Fibroblast of villous mesenchyme (primary cell): ENCODE data around the gene PRSS23. TPM values are rescaled to one million over a fixed set of nuclear protein-coding genes. Genes with fewer than 3 reads are reported as not detected.
"Not testable (repeated sequence)": the region's sequence is repeated elsewhere in the genome, so short reads cannot be mapped to it uniquely, and the experiment has no call there.

ENCODE experiments used
- DNase-seq: peaks from one replicate; pipeline ENCODE4 v3.0.0-alpha.2; 2010; ENCODE audit warnings: low read depth
- H3K4me3 ChIP-seq: 2 replicates; pipeline ENCODE4 v1.5.1; 2011; ENCODE audit warnings: low read depth, mild to moderate bottlenecking, low read length
- total RNA-seq: library from RNA; depleted of rRNA; stranded (reverse); fragments of >200 nt; gene quantifications from 2 replicates; pipeline ENCODE4 v1.2.3, GENCODE V29; 2012
- TF ChIP-seq, protein P1 (sequence below): IDR thresholded peaks from 2 replicates; pipeline ENCODE4 v1.5.1; 2012; ENCODE audit warnings: low read depth, mild to moderate bottlenecking, low read length; ENCODE audit not compliant: insufficient read depth

The PRSS23 gene
- total RNA-seq, 1 donor = 136 TPM

DNA sequence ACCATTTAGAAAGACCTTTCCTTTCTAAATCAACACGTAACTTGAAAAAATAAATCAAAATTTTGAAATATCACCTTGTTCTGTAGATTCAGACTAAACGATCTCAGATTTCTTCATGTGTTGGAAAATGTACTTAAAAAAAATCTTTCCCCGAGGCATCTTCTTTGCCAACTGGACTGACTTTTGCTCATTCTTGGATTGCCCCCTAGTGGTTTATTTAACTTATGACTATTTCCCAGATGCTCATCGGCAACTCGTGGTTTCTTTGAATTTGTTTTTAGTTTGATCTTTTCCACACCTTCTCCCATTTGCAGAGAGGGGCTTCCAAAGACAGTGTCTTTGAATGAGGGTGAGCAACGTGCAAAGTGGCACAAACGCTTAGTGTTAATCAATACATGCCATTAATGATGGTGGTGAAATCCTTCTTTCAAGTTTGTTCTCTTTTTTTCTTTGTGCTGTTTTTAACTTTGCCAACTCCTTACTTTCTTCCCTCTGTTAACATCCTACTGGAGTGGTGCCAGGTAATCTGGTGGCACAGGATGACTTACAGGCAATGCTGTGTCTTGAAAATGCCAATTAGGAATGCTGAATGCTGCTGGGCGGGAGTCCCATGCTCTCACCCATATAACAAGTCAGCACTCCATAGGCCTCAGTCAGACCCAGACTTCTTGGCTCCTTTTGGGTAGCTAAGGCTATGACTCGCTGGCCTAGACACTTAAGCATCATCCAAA is 18.3 kb downstream of the PRSS23 start:
- no peak overlapping the region for H3K4me3 ChIP-seq
- TF ChIP-seq, protein P1, sequence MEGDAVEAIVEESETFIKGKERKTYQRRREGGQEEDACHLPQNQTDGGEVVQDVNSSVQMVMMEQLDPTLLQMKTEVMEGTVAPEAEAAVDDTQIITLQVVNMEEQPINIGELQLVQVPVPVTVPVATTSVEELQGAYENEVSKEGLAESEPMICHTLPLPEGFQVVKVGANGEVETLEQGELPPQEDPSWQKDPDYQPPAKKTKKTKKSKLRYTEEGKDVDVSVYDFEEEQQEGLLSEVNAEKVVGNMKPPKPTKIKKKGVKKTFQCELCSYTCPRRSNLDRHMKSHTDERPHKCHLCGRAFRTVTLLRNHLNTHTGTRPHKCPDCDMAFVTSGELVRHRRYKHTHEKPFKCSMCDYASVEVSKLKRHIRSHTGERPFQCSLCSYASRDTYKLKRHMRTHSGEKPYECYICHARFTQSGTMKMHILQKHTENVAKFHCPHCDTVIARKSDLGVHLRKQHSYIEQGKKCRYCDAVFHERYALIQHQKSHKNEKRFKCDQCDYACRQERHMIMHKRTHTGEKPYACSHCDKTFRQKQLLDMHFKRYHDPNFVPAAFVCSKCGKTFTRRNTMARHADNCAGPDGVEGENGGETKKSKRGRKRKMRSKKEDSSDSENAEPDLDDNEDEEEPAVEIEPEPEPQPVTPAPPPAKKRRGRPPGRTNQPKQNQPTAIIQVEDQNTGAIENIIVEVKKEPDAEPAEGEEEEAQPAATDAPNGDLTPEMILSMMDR = peak; percentile 58
- peak; percentile 88 for DNase-seq

DNA sequence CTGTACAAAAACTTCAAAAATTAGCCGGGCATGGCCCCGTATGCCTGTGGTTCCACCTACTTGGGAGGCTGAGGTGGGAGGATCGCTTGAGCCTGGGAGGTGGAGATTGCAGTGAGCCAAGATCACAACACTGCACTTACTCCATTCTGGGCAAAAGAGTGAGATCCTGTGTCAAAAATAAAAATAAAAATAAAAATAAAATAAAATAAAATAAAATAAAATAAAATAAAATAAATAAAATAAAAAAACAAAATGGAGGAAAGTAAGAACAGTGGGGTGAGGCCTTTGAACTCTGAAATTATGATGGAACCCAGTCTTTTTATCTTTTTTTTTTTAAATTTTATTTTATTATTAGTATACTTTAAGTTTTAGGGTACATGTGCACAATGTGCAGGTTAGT is 23.8 kb downstream of the PRSS23 start:
- H3K4me3 ChIP-seq, DNase-seq: not testable (repeated sequence)

DNA sequence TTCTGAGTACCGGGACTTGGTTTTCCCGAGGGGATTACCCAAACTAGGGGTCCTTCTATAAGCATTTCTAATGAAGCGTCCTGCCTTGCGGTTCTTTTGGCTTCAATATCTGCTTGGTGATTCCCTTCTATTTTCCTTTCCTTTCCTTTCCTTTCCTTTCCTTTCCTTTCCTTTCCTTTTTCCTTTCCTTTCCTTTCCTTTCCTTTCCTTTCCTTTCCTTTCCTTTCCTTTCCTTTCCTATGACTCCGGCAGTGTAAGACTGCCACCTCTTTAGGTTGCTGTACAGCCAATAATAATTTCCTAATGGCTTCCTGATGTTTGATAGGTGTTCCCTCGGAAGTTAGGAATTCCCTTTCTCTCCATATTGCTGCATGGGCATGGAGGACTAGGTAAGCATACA is 34.0 kb downstream of the PRSS23 start:
- H3K4me3 ChIP-seq, DNase-seq: not testable (repeated sequence)

DNA sequence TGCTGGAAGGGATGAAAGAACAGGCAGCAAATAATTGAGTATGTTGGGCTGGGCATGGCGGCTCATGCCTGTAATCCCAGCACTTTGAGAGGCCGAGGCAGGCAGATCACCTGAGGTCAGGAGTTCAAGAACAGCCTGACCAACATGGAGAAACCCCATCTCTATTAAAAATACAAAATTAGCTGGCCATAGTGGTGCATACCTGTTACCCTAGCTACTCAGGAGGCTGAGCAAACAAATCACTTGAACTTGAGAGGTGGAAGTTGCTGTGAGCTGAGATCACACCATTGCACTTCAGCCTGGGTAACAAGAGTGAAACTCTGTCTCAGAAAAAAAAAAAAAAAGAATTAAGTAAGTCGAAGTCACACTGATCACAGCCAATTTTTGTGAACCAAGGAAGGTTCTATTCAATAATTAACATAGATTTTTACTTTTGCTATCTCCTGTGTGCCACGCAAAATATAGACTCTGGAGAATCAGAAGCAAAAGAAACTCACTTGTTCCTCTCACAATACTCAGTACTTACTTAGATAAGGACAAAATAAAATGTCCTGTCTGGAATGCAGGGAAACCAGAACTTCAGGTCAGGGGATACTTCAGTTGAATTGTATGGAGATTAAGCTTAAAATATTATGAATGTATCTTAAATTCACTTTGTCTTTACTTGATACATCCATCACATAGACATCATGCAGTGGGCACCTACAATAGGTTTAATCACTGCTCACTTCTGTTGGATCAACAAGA is 44.6 kb downstream of the PRSS23 start:
- H3K4me3 ChIP-seq, DNase-seq: not testable (repeated sequence)

DNA sequence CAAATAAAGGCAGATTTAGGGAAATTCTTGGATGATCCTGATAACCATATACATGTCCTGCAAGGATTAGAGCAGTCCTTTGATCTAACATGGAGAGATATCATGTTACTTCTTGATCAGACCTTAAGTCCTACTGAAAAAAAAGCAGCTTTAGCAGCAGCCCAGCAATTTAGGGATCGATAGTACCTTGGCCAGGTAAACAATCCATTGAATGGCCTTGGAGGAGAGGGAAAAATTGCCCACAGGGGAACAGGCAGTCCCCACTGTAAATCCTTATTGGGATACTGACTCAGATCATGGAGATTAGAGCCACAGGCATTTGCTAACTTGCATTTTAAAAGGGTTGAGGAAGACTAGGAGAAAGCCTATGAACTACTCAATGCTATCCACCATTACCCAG is 47.8 kb downstream of the PRSS23 start:
- DNase-seq = no peak
- TF ChIP-seq, protein P1 = no peak

DNA sequence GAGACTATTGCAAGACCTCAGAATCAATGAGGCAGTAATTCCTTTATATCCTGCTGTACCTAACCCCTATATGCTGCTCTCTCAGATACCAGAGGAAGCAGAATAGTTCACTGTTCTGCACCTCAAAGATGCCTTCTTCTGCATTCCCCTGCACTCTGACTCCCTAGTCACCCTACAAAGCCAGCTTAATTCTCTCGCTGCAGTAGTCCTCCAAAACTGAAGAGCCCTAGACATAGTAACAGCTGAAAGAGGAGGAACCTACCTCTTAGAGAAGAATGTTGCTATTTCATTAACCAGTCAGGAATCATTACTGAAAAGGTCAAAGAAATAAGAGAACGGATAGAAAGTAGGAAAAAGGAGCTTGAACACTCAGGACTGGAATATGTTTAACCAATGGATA is 49.3 kb downstream of the PRSS23 start:
- no peak overlapping the region for H3K4me3 ChIP-seq
- TF ChIP-seq, protein P1 = no peak
- DNase-seq = no peak

More for the DNA sequence above, 47.8 kb downstream of the PRSS23 start:
- no peak overlapping the region for H3K4me3 ChIP-seq

Other genes with a start within 250 kb of the PRSS23 start
- 19.9 and 27.4 TPM in 2 replicates for gene ME3, start 127.9 kb upstream of the PRSS23 start, total RNA-seq
- 13.5 and 17.3 TPM in 2 replicates for gene FZD4, start 154.9 kb downstream of the PRSS23 start, total RNA-seq
- gene TMEM135, start 237.4 kb downstream of the PRSS23 start, total RNA-seq = 30.0 and 35.4 TPM in 2 replicates